Right renal cortex interstitium (tissue), 3 donors: ENCODE measurements around the gene NACA. TPM values are rescaled to one million over a fixed set of nuclear protein-coding genes. Genes with fewer than 3 reads are reported as not detected.
"Not testable (repeated sequence)": the region's sequence is repeated elsewhere in the genome, so short reads cannot be mapped to it uniquely, and the experiment has no call there.

Experiments
- DNase-seq, 3 donors: peaks; one replicate each; pipeline ENCODE4 v3.0.0-alpha.2; 2013; ENCODE audit warnings: low read depth in 3 of 3, low spot score in 2 of 3
- polyA plus RNA-seq, 3 donors: library from polyadenylated mRNA; unstranded; fragments of 120-200 nt; gene quantifications; one replicate each; pipeline ENCODE4 v1.2.1, GENCODE V29; 2013; ENCODE audit not compliant: insufficient read length in 3 of 3

NACA gene
- polyA plus RNA-seq, 3 donors: 2,397 to 2,715 (median 2,525) TPM

DNA sequence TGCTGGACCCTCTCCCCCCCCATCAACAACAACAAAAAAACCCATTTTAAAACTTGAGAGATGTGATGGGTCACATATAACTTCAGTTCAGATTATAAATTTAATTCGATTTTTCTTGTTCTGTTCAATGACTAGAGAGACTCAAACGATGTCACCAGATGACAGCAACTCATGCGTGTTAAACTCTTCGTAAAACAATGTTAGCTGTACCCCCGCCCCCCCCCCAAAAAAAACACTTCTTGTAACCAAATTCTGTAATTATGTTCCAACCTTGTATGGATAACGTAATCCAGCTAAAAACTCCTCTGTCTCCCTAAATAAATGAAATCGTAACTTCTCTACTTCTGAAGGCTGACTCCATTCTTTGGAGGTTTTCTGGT lies 614 bp upstream of the NACA start:
- DNase-seq: no peak

DNA sequence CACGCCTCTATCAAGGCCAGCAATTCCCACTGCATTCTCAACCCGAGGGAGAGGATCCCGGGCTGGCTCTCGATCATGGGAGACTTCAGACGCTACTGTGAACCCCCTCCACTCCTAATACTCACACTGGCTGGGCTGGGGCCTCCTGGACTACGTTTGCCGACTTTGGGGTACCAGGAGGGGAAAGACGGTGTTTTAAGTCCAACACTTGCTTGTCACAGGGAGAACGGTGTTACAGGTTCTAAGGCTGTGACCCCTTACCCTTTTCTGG lies 463 bp downstream of the NACA start:
- DNase-seq: peak in 2 of 3 donors; percentile 27 to 39

- no peak for DNase-seq
Measured at GRCh38 chr12:56723889-56724700, 1.0 kb downstream of the NACA start.

DNA sequence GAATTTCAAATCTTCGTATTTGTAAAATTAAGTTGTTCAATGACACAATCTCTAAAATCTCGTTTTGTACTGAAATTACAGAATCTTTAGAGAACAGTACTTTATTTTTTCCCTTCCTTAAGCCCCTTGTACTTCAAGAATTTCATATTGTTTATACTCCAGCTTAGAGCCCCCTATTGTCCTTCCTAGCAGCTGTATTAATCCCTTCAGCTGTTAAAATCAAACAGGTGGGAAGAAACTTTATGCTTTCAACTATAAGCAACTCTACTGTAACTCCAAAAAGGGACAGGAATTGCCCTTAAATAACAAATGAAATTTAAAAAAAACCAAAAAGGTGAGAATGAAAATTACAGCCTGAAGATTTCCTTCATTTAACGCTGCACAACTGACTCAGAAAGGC lies 1.7 kb downstream of the NACA start:
- no peak for DNase-seq

DNA sequence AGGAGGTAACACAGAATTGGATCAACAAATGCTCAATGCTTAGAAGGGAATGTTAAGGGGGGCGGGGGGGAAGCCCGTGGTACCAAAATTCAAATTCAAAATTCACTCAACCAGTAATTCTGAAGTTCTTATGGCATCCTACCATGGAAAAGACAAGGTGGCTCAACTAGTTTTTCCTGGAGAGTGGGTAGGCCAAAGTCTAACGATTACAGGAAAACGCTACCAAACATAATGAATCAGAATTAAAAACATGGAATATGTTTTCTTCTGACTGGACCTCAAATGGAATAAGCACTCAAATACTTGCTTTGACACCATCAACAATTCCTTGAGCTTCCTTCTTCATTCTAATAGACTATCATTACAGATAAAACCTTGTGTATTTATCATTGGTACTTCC lies 2.3 kb downstream of the NACA start:
- DNase-seq: no peak

DNA sequence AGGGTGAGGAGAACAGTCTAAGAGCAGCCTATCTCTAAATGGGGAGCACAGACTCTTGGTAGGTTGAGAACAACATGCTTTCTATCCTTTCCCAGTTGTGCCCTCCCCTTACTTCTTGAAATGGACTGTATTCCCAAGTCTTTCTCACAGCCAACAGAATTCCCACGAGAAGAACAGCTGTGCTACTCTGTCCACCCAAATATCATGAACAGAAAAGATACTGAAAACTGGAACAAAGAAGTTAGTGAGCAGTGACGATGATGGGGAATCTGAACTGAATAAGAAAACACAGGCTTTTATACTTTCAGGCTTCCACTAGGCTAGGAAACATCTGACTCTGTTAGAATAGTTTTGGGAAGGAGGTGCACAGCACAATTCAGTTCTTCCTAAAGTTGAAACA lies 3.4 kb downstream of the NACA start:
- no peak for DNase-seq

DNA sequence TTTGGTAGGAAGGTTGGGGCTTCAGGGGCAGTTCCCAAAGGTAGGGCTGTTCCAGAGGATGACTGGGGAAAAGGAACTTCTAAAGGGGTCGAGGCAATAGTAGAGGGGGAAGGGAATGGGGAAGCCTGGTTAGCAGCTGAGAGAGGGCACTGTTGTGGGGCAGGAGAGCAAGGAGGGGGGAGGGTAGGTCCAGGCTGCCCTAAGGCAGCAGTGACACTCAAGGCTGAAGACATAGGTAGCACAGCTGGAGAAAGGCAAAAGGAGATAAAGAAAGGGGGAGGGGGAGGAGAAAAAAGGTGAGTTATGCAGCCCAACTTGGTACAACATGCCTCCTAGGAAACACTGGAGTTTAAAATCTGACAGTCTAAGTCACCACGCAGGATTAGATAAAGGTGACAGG lies 3.9 kb downstream of the NACA start:
- DNase-seq: no peak

GRCh38 chr12:56720731-56721151 lies 4.4 kb downstream of the NACA start:
- no peak for DNase-seq

DNA sequence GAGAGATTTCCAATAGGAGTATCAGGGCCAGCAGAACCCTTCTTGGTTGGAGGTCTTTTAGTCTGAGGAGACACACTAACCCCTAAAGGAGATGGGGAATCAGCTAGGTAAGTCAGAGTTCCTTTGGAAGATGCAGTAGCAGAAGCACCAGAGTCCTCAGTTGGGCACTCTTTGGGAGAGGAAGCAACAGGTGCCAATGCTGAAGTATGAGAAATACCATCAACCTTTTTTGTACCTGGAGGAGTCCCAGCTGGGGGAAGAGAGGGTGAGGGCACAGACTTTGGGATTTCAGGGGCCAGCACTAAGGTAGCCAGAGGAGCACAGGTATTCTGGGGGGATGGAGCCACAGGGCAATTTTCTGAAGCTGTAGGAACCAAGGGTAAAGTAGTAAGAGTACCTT lies 6.0 kb downstream of the NACA start:
- no peak for DNase-seq

- DNase-seq: no peak
Measured at GRCh38 chr12:56718636-56719035, 6.5 kb downstream of the NACA start.

GRCh38 chr12:56718149-56718548 lies 7.0 kb downstream of the NACA start:
- no peak for DNase-seq

- no peak for DNase-seq
Measured at GRCh38 chr12:56716933-56717880, 7.9 kb downstream of the NACA start.

DNA sequence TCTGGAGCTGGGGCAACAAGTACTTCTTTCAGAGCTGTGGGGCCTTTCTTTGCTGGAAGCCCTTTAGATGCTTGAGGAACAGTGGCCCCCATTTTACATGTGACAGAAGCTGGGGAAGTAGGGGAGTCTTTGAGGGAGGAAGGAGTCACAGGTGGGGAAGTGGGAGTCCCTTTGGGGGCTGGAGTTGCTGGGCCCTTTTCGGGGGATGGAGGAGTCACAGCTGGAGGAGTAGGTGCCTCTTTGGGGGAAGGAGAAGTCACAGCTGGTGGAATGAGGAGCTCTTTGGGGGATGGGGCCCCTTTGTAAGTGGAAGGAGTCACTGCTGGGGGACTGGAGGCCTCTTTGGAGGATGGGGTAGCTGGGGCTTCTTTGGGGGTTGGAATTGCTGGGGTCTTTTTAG lies 8.6 kb downstream of the NACA start:
- no peak for DNase-seq

DNA sequence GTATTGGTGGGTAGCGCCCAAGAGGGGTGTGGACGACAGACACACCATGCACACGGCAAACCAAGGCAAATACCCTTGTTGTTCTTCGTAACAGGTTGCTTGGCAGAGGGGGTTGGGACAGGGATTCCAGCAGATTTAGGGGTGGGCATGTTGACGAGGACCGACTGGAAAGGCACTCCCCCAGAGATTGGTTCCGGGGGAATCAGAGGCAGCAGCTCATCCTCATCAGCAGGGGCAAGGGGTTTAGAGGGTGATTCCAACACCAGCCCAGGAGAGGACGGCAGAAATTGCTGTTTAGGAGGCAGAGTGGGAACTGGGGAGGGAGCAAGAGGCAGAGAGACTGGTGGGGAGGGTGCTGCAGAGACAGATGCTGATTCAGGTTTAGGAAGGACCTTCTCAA lies 9.3 kb downstream of the NACA start:
- DNase-seq: no peak

DNA sequence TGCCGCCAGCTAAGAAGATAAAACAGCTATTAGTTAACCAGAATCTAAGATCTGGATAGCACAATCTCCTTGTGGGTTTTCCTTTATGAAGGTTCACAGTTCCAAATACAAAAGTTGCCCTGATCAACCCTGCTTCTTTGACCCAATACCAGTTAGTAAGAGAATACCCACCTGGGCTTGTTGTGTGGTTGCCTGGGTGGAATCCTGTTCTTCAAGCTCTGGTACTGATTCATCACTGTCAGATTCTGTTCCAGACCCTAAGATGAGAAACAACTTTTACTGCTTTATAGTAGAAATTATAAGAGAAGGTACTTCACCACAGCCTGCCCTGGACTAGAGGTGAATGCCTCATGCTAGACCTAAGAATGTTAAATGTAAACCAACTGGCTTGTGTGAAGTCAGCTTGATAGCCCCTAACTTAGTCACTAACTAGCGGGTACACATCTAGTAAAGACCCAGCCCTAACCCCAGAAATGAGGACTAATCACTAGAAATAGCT lies 10.6 kb downstream of the NACA start:
- no peak for DNase-seq

GRCh38 chr12:56713345-56713744 lies 11.8 kb downstream of the NACA start:
- no peak for DNase-seq

GRCh38 chr12:56709759-56710376 lies 15.2 kb downstream of the NACA start:
- DNase-seq: no peak

- DNase-seq: not testable (repeated sequence)
Measured at GRCh38 chr12:56704522-56704921, 20.6 kb downstream of the NACA start.

GRCh38 chr12:56699020-56699661 lies 26.0 kb downstream of the NACA start:
- no peak for DNase-seq

DNA sequence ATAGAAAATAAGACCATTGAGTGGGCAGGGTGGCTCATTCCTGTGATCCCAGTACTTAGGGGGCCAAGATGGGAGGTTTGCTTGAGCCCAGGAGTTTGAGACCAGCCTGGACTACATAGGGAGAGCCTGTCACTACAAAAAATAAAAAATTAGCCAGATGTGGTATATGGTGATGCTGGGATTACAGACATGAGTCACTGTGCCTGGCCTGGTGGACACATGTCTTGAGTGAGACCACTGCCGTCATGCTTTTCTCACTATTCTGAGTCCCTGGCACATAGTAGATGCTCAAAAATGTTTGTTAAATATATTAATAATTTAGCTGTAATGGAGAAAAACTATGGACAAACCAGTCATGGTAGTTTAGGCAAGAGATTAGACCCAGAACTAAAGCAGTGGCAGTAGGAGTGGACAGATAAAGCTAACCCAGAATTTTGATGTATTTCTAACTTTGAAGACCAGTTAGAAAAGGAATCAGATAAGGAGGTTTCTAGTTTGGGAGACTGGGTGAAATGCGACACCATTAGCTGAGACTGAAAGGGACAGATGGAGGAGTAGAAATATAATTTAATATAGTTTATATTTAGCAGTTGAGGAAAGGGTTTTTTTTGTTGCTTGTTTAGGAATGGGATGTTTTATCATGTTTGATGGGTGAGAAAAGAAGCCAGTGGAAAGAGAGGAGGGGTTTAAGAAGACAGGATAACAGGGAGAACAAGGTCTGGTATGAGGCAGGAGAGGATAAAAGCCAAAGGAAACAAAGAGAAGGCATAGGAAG lies 29.6 kb downstream of the NACA start:
- DNase-seq: no peak
